Activated CD4-positive, alpha-beta memory T cell treated with anti-CD3 and anti-CD28 coated beads, Interleukin-2, amount 10 ng/mL, durations not matched to agents 7 days and 5 days (primary cell): ENCODE results near the gene POU2F2. TPM values are rescaled to one million over a fixed set of nuclear protein-coding genes. Genes with fewer than 3 reads are reported as not detected.

Source experiments
- total RNA-seq, 2 experiments: library from RNA; stranded (reverse); gene quantifications; one replicate each; pipeline ENCODE4 v1.2.3, GENCODE V29; 2021

The POU2F2 gene
- total RNA-seq, 2 experiments from 2014 or later: 31.3 to 35.8 TPM

Other genes with a start within 250 kb of the POU2F2 start
- 100 to 1,000 TPM; 657 TPM for gene ARHGEF1, start 249.3 kb downstream of the POU2F2 start, total RNA-seq
- gene ERFL, start 204.0 kb downstream of the POU2F2 start, total RNA-seq: 1 to 10 TPM; 1.5 to 1.7 TPM
- 100 to 1,000 TPM in 1 of 2 experiments, 10 to 100 TPM in 1; 97.2 to 105 TPM for gene RABAC1, start 173.1 kb downstream of the POU2F2 start, total RNA-seq
- gene ATP1A3, start 138.2 kb downstream of the POU2F2 start, total RNA-seq: 1 to 10 TPM; 1.2 to 1.9 TPM
- under 1 TPM; 0.38 to 0.68 TPM for gene GRIK5, start 62.2 kb downstream of the POU2F2 start, total RNA-seq
- gene ZNF574, start 56.3 kb downstream of the POU2F2 start, total RNA-seq: 10 to 100 TPM; 14.3 to 14.5 TPM
- 10 to 100 TPM; 54.1 to 59.8 TPM for gene DEDD2, start 85.2 kb upstream of the POU2F2 start, total RNA-seq
- gene ZNF526, start 87.9 kb upstream of the POU2F2 start, total RNA-seq: 10 to 100 TPM; 21.5 to 21.7 TPM
- 10 to 100 TPM; 48.9 to 50.7 TPM for gene GSK3A, start 110.2 kb upstream of the POU2F2 start, total RNA-seq
- gene ERF, start 122.7 kb upstream of the POU2F2 start, total RNA-seq: 10 to 100 TPM; 46.9 to 52.6 TPM
- 10 to 100 TPM; 86.5 to 88.8 TPM for gene CIC, start 136.8 kb upstream of the POU2F2 start, total RNA-seq
- under 1 TPM; 0.45 to 0.91 TPM for gene PRR19, start 169.7 kb upstream of the POU2F2 start, total RNA-seq
- gene PAFAH1B3, start 170.2 kb upstream of the POU2F2 start, total RNA-seq: 10 to 100 TPM; 30.6 to 32.7 TPM
- under 1 TPM in 1 of 2 experiments, not detected in 1; 0.23 TPM for gene TMEM145, start 180.9 kb upstream of the POU2F2 start, total RNA-seq
- 1 to 10 TPM; 4.2 to 4.7 TPM for gene MEGF8, start 193.2 kb upstream of the POU2F2 start, total RNA-seq